Endodermal cell (in vitro differentiated cells): Measurements from ENCODE around the gene RPS26. TPM values are rescaled to one million over a fixed set of nuclear protein-coding genes. Genes with fewer than 3 reads are reported as not detected.

Source experiments
- DNase-seq: peaks from one replicate; pipeline ENCODE4 v3.0.0-alpha.2; 2017
- H3K27ac ChIP-seq: 2 replicates; pipeline ENCODE4 v1.5.1; 2013; ENCODE audit warnings: mild to moderate bottlenecking, low read depth, low read length, moderate library complexity
- H3K27me3 ChIP-seq: 2 replicates; pipeline ENCODE4 v1.6.1; 2013; ENCODE audit warnings: mild to moderate bottlenecking, low read length, moderate library complexity; ENCODE audit not compliant: insufficient read depth, control insufficient read depth, poor library complexity, severe bottlenecking
- H3K36me3 ChIP-seq: 2 replicates; pipeline ENCODE4 v1.7.0; 2013; ENCODE audit warnings: mild to moderate bottlenecking, low read length, moderate library complexity; ENCODE audit not compliant: control insufficient read depth, insufficient read depth
- H3K4me1 ChIP-seq: one replicate; pipeline ENCODE4 v1.7.0; 2013; ENCODE audit warnings: low read length; ENCODE audit not compliant: control insufficient read depth, insufficient read depth
- H3K4me3 ChIP-seq: 2 replicates; pipeline ENCODE4 v1.5.1; 2013; ENCODE audit warnings: mild to moderate bottlenecking, low read length, moderate library complexity
- H3K9ac ChIP-seq: 2 replicates; pipeline ENCODE4 v1.6.1; 2013; ENCODE audit warnings: mild to moderate bottlenecking, low read length, moderate library complexity; ENCODE audit not compliant: poor library complexity, severe bottlenecking; ENCODE audit errors: extremely low read depth
- H3K9me3 ChIP-seq: 2 replicates; pipeline ENCODE4 v1.6.1; 2013; ENCODE audit warnings: mild to moderate bottlenecking, low read length, moderate library complexity; ENCODE audit not compliant: control insufficient read depth
- H3K27ac Mint-ChIP-seq: 2 replicates; pipeline ENCODE4 v1.8.0; 2020; ENCODE audit warnings: mixed read lengths
- H3K27me3 Mint-ChIP-seq: 2 replicates; pipeline ENCODE4 v1.8.0; 2021; ENCODE audit warnings: mild to moderate bottlenecking, mixed read lengths; ENCODE audit not compliant: insufficient read depth
- H3K36me3 Mint-ChIP-seq: 2 replicates; pipeline ENCODE4 v1.8.0; 2020; ENCODE audit warnings: low read depth, mixed read lengths
- H3K4me1 Mint-ChIP-seq: 2 replicates; pipeline ENCODE4 v1.8.0; 2020; ENCODE audit warnings: mixed read lengths
- H3K4me3 Mint-ChIP-seq: 2 replicates; pipeline ENCODE4 v1.8.0; 2020; ENCODE audit warnings: mild to moderate bottlenecking, moderate library complexity, mixed read lengths
- H3K9me3 Mint-ChIP-seq: 2 replicates; pipeline ENCODE4 v1.8.0; 2020; ENCODE audit warnings: mild to moderate bottlenecking, mixed read lengths
- WGBS, 2 experiments: methylation state at CpG; one replicate each; pipeline versions ENCODE4 v1.1.5 to v1.1.7; 2013; ENCODE audit warnings: missing lambda C conversion rate in 2 of 2, mixed read lengths in 1 of 2; ENCODE audit not compliant: insufficient coverage in 1 of 2, insufficient read length in 1 of 2; 5-methylcytosine and 5-hydroxymethylcytosine counted together
- total RNA-seq, 2 donors: library from RNA; stranded (reverse); fragmentation: NEBNext Ultra II Directional in 1 of 2; extraction: Animal tissue kit (Norgen Biotek cat#: 25700) in 1 of 2; gene quantifications; 2 replicates in 1 of 2; 3 replicates in 1 of 2; pipeline ENCODE4 v1.2.1, GENCODE V29; 2021
- TF ChIP-seq, protein P1 (sequence below): fragments of 200-600 bp; sonication (generic); conservative IDR thresholded peaks from 2 replicates; pipeline ENCODE4 v1.5.0; 2021; ENCODE audit warnings: antibody characterized with exemption, mild to moderate bottlenecking

Gene RPS26
- total RNA-seq, 2 donors from 2014 or later: 35.8 to 58.6 TPM

DNA sequence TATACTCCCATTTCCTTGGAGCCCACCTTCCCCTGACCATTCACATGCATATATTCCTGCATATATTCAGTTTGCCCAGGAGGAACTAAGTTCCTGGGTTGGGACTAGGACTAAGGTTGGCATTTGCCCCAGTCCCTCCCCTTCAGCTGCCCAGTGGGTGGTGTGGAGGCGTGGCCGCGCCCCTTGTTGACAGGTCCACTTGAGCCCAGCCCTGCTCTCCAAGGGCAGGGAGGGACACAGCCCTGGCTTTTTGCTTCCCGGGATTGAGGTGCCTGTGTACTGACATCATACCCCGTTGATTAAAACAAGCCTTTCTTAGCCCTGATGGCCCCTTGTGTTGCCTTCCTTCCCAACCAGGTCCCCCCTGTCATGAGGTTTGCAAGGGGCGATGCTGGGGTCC, 45.5 kb downstream of the RPS26 start:
- no peak overlapping the region for H3K4me3 Mint-ChIP-seq
- H3K27ac Mint-ChIP-seq: no peak overlapping the region

More for the DNA sequence above, 45.5 kb downstream of the RPS26 start:
- H3K27me3 ChIP-seq: no peaks in the 10 kb centered on the region
- no peaks in the 10 kb centered on the region for H3K27me3 Mint-ChIP-seq
- no peak for DNase-seq
- H3K9ac ChIP-seq: no peak overlapping the region
- WGBS, 2 experiments: 92 to 96% methylated on average over 4 to 6 of the region's 6 CpGs
- H3K9me3 Mint-ChIP-seq: no peaks in the 10 kb centered on the region
- TF ChIP-seq, protein P1, sequence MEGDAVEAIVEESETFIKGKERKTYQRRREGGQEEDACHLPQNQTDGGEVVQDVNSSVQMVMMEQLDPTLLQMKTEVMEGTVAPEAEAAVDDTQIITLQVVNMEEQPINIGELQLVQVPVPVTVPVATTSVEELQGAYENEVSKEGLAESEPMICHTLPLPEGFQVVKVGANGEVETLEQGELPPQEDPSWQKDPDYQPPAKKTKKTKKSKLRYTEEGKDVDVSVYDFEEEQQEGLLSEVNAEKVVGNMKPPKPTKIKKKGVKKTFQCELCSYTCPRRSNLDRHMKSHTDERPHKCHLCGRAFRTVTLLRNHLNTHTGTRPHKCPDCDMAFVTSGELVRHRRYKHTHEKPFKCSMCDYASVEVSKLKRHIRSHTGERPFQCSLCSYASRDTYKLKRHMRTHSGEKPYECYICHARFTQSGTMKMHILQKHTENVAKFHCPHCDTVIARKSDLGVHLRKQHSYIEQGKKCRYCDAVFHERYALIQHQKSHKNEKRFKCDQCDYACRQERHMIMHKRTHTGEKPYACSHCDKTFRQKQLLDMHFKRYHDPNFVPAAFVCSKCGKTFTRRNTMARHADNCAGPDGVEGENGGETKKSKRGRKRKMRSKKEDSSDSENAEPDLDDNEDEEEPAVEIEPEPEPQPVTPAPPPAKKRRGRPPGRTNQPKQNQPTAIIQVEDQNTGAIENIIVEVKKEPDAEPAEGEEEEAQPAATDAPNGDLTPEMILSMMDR: no peak
- no peak overlapping the region for H3K27ac ChIP-seq
- H3K4me1 ChIP-seq: no peaks in the 10 kb centered on the region
- no peak overlapping the region for H3K4me3 ChIP-seq
- H3K36me3 Mint-ChIP-seq: peaks cover 63% of the 10 kb centered on the region
- H3K9me3 ChIP-seq: no peaks in the 10 kb centered on the region
- peaks cover 22% of the 10 kb centered on the region for H3K36me3 ChIP-seq
- H3K4me1 Mint-ChIP-seq: no peaks in the 10 kb centered on the region

Other genes starting within 250 kb of the RPS26 start
- gene SARNP, start 224.2 kb upstream of the RPS26 start, total RNA-seq: 100 to 1,000 TPM in 1 of 2 donors, 10 to 100 TPM in 1; 95.7 to 119 TPM
- 10 to 100 TPM; 43.7 to 57.1 TPM for gene ORMDL2, start 223.9 kb upstream of the RPS26 start, total RNA-seq
- gene DNAJC14, start 212.3 kb upstream of the RPS26 start, total RNA-seq: 10 to 100 TPM; 33.2 to 50.9 TPM
- 1 to 10 TPM in 1 of 2 donors, under 1 TPM in 1; 0.40 to 2.1 TPM for gene MMP19, start 199.0 kb upstream of the RPS26 start, total RNA-seq
- gene PYM1, start 114.0 kb upstream of the RPS26 start, total RNA-seq: 10 to 100 TPM; 76.1 to 79.4 TPM
- 10 to 100 TPM; 10.2 to 11.1 TPM for gene DGKA, start 110.8 kb upstream of the RPS26 start, total RNA-seq
- 10 to 100 TPM; 17.2 to 20.8 TPM for gene PMEL, start 75.9 kb upstream of the RPS26 start, total RNA-seq
- gene CDK2, start 75.1 kb upstream of the RPS26 start, total RNA-seq: 10 to 100 TPM; 60.8 to 69.8 TPM
- 10 to 100 TPM; 91.3 to 95.5 TPM for gene RAB5B, start 67.8 kb upstream of the RPS26 start, total RNA-seq
- 10 to 100 TPM; 23.2 to 27.5 TPM for gene SUOX, start 44.6 kb upstream of the RPS26 start, total RNA-seq
- 10 to 100 TPM in 1 of 2 donors, 1 to 10 TPM in 1; 9.8 to 10.2 TPM for gene IKZF4, start 20.9 kb upstream of the RPS26 start, total RNA-seq
- 10 to 100 TPM; 45.7 to 51.8 TPM for gene ERBB3, start 38.2 kb downstream of the RPS26 start, total RNA-seq
- 100 to 1,000 TPM; 128 to 161 TPM for gene PA2G4, start 62.6 kb downstream of the RPS26 start, total RNA-seq
- gene RPL41, start 74.7 kb downstream of the RPS26 start, total RNA-seq: 1,000 to 10,000 TPM; 4,305 to 4,379 TPM
- gene ZC3H10, start 76.3 kb downstream of the RPS26 start, total RNA-seq: 1 to 10 TPM; 7.9 to 9.1 TPM
- gene ESYT1, start 86.3 kb downstream of the RPS26 start, total RNA-seq: 100 to 1,000 TPM in 1 of 2 donors, 10 to 100 TPM in 1; 97.0 to 118 TPM
- gene MYL6B, start 110.7 kb downstream of the RPS26 start, total RNA-seq: 100 to 1,000 TPM; 153 to 191 TPM
- gene MYL6, start 116.4 kb downstream of the RPS26 start, total RNA-seq: 1,000 to 10,000 TPM; 1,640 to 1,647 TPM
- 100 to 1,000 TPM; 127 to 129 TPM for gene SMARCC2, start 147.6 kb downstream of the RPS26 start, total RNA-seq
- gene RNF41, start 180.0 kb downstream of the RPS26 start, total RNA-seq: 10 to 100 TPM; 45.8 to 48.9 TPM
- gene NABP2, start 182.4 kb downstream of the RPS26 start, total RNA-seq: 10 to 100 TPM; 27.0 to 35.1 TPM
- gene SLC39A5, start 188.1 kb downstream of the RPS26 start, total RNA-seq: 1 to 10 TPM; 2.5 to 3.2 TPM
- gene ANKRD52, start 216.5 kb downstream of the RPS26 start, total RNA-seq: 10 to 100 TPM; 39.3 to 54.9 TPM
- gene COQ10A, start 225.0 kb downstream of the RPS26 start, total RNA-seq: 10 to 100 TPM; 20.5 to 23.2 TPM